K562 (cell line): ENCODE data around the gene SLC35B4. TPM values are rescaled to one million over a fixed set of nuclear protein-coding genes. Genes with fewer than 3 reads are reported as not detected.

ENCODE experiments used
- ATAC-seq: fragments of 200-7000 bp; cut with Tn5 transposase; 3 replicates; pipeline ENCODE4 v1.9.1; 2020; ENCODE audit warnings: moderate library complexity
- BruUV-seq: library from RNA; stranded (reverse); fragments of 400-500 nt; replicated peaks from 2 replicates; lab custom pipeline; 2021; lab: Mats Ljungman, UMichigan
- CTCF ChIA-PET: fragments of 300-600 bp; formaldehyde crosslinking; extraction: SDS; loops from one replicate; lab custom pipeline; 2021; ENCODE audit warnings: low intra/inter-chr PET ratio; lab: Yijun Ruan, JAX
- POLR2A ChIA-PET: fragments of 300-600, 350-650 bp; sonication (Branson Sonifier 250); formaldehyde crosslinking; extraction: SDS; loops from one replicate; lab custom pipeline; 2021; ENCODE audit warnings: antibody characterized with exemption, inconsistent platforms; lab: Yijun Ruan, JAX
- DNase-seq, 4 experiments: peaks; one replicate each; pipeline versions ENCODE4 v3.0.0 to v3.0.0-alpha.2; 2011 to 2018; ENCODE audit warnings: low spot score in 3 of 4, mixed read lengths in 3 of 4; ENCODE audit errors: extremely low read depth in 1 of 4
- FAIRE-seq: peaks from 2 replicates; lab custom pipeline; 2011; peaks lifted over from hg19 to GRCh38; lab: Jason Lieb, UNC
- H2AFZ ChIP-seq: 2 replicates; pipeline ENCODE4 v1.6.0; 2011; ENCODE audit warnings: low read depth, low read length, control low read depth, inconsistent platforms
- H3K27ac ChIP-seq: fragments of 200-600 bp; 3 replicates; pipeline ENCODE4 v1.8.0; 2011; ENCODE audit warnings: low read depth, mild to moderate bottlenecking, control low read depth, inconsistent platforms, low read length, moderate library complexity, mixed read lengths; ENCODE audit errors: extremely low read depth
- H3K27me3 ChIP-seq, 2 experiments: fragments of 300-600 bp in 1 of 2; 2 replicates in 1 of 2; 3 replicates in 1 of 2; pipeline versions ENCODE4 v1.6.0 to v1.8.0; 2011; ENCODE audit warnings: inconsistent platforms in 2 of 2, low read length in 2 of 2, mild to moderate bottlenecking in 1 of 2, mixed read lengths in 1 of 2, moderate library complexity in 1 of 2; ENCODE audit not compliant: control insufficient read depth in 2 of 2, insufficient read depth in 2 of 2
- H3K36me3 ChIP-seq: fragments of 300-600 bp; 3 replicates; pipeline ENCODE4 v1.8.0; 2011; ENCODE audit warnings: mild to moderate bottlenecking, low read length, inconsistent platforms; ENCODE audit not compliant: control insufficient read depth, insufficient read depth
- H3K4me1 ChIP-seq, 2 experiments: fragments of 200-600 bp in 1 of 2; replicated peaks in 1 of 2; 2 replicates in 1 of 2; 3 replicates in 1 of 2; pipeline versions ENCODE4 v1.5.1 to v1.8.0; 2011; ENCODE audit warnings: inconsistent platforms in 2 of 2, low read length in 2 of 2, mild to moderate bottlenecking in 1 of 2, mixed read lengths in 1 of 2, moderate library complexity in 1 of 2; ENCODE audit not compliant: control insufficient read depth in 2 of 2, insufficient read depth in 2 of 2
- H3K4me2 ChIP-seq: 2 replicates; pipeline ENCODE4 v1.6.1; 2011; ENCODE audit warnings: low read length, control low read depth, inconsistent platforms, mixed read lengths; ENCODE audit not compliant: insufficient read depth
- H3K4me3 ChIP-seq: fragments of 200-600 bp; sonication (generic), shearing (Covaris generic); 2 replicates; pipeline ENCODE4 v1.5.1; 2016; ENCODE audit warnings: control low read depth, inconsistent platforms
- H3K79me2 ChIP-seq: fragments of 200-600 bp; 3 replicates; pipeline ENCODE4 v1.8.0; 2011; ENCODE audit warnings: low read length, inconsistent platforms; ENCODE audit not compliant: control insufficient read depth, insufficient read depth
- H3K9ac ChIP-seq, 2 experiments: 2 replicates each; pipeline versions ENCODE4 v1.6.0 to v1.6.1; 2011; ENCODE audit warnings: low read depth in 2 of 2, low read length in 2 of 2, control low read depth in 1 of 2, inconsistent platforms in 1 of 2, mild to moderate bottlenecking in 1 of 2, mixed read lengths in 1 of 2; ENCODE audit not compliant: insufficient read depth in 1 of 2
- H3K9me1 ChIP-seq: one replicate; pipeline ENCODE4 v1.6.0; 2011; ENCODE audit warnings: inconsistent platforms, mild to moderate bottlenecking, low read length, moderate library complexity; ENCODE audit not compliant: control insufficient read depth, insufficient read depth
- H3K9me3 ChIP-seq: replicated peaks from 2 replicates; pipeline ENCODE4 v1.5.1; 2011; ENCODE audit warnings: low read depth, low read length, inconsistent platforms; ENCODE audit not compliant: control insufficient read depth, insufficient read depth
- H4K20me1 ChIP-seq: replicated peaks from 2 replicates; pipeline ENCODE4 v1.6.1; 2011; ENCODE audit warnings: low read length, inconsistent platforms, mixed read lengths; ENCODE audit not compliant: control insufficient read depth, insufficient read depth
- ARID3A ChIP-seq: IDR thresholded peaks from 2 replicates; pipeline ENCODE4 v1.6.1; 2012; ENCODE audit warnings: low read depth, low read length, improper control_type of control experiment, borderline replicate concordance
- CTCF ChIP-seq, 3 experiments: IDR thresholded peaks in 2 of 3; conservative IDR thresholded peaks in 1 of 3; 2 replicates each; pipeline ENCODE4 v1.5.1; 2011 to 2012; ENCODE audit warnings: low read length in 3 of 3, mild to moderate bottlenecking in 3 of 3, control low read depth in 2 of 3, improper control_type of control experiment in 1 of 3, inconsistent platforms in 1 of 3, low read depth in 1 of 3, mixed read lengths in 1 of 3, moderate library complexity in 1 of 3; ENCODE audit not compliant: insufficient read depth in 2 of 3
- DDX20 ChIP-seq: fragments of 450-650 bp; IDR thresholded peaks from 2 replicates; pipeline ENCODE4 v1.6.1; 2016; ENCODE audit warnings: missing genetic modification characterization, low read depth, mild to moderate bottlenecking, missing compliant biosample characterization, moderate library complexity
- DEAF1 ChIP-seq: fragments of 450-650 bp; formaldehyde crosslinking; IDR thresholded peaks from 2 replicates; pipeline ENCODE4 v1.4.0; 2020; ENCODE audit warnings: mild to moderate bottlenecking, moderate library complexity
- EWSR1 ChIP-seq: fragments of 450-650 bp; IDR thresholded peaks from 2 replicates; pipeline ENCODE4 v1.6.1; 2018; ENCODE audit warnings: borderline replicate concordance, mild to moderate bottlenecking, low read depth, moderate library complexity; ENCODE audit not compliant: partially characterized antibody
- KAT7 ChIP-seq: sonication (generic); formaldehyde crosslinking; IDR thresholded peaks from 2 replicates; pipeline ENCODE4 v1.8.0; 2022; ENCODE audit warnings: missing genetic modification reagents, mild to moderate bottlenecking, borderline replicate concordance
- KLF16 ChIP-seq: IDR thresholded peaks from 2 replicates; pipeline ENCODE4 v1.6.1; 2016; ENCODE audit warnings: antibody characterized with exemption
- MYC ChIP-seq, 2 experiments: fragments of 250-450 bp in 1 of 2; sonication (Bioruptor Pico) in 1 of 2; IDR thresholded peaks; 2 replicates each; pipeline versions ENCODE4 v1.5.1 to v1.6.1; 2012 to 2021; ENCODE audit warnings: low read depth in 2 of 2, borderline replicate concordance in 1 of 2, improper control_type of control experiment in 1 of 2, low read length in 1 of 2, mild to moderate bottlenecking in 1 of 2, moderate library complexity in 1 of 2
- PURB ChIP-seq: sonication (generic); formaldehyde crosslinking; IDR thresholded peaks from 2 replicates; pipeline ENCODE4 v1.9.0; 2021; ENCODE audit warnings: low read depth, mild to moderate bottlenecking, missing genetic modification reagents
- RAD21 ChIP-seq, 2 experiments: fragments of 250-450 bp in 1 of 2; fragments of 450-650 bp in 1 of 2; sonication (Bioruptor Pico) in 1 of 2; formaldehyde crosslinking in 1 of 2; IDR thresholded peaks in 1 of 2; conservative IDR thresholded peaks in 1 of 2; 2 replicates each; pipeline versions ENCODE4 v1.4.0 to v1.8.0; 2020 to 2022; ENCODE audit warnings: mild to moderate bottlenecking in 2 of 2, moderate library complexity in 1 of 2
- SMC3 ChIP-seq: conservative IDR thresholded peaks from 2 replicates; pipeline ENCODE4 v1.6.1; 2011; ENCODE audit warnings: low read depth, low read length, improper control_type of control experiment; ENCODE audit not compliant: insufficient read depth
- SPI1 ChIP-seq: IDR thresholded peaks from 2 replicates; pipeline ENCODE4 v1.6.1; 2011; ENCODE audit warnings: low read depth, low read length, control low read depth, borderline replicate concordance
- STAG1 ChIP-seq: sonication (generic); formaldehyde crosslinking; IDR thresholded peaks from 2 replicates; pipeline ENCODE4 v1.5.0; 2020; ENCODE audit warnings: missing genetic modification reagents, borderline replicate concordance
- ZNF184 ChIP-seq: sonication (generic); formaldehyde crosslinking; IDR thresholded peaks from 2 replicates; pipeline ENCODE4 v1.5.0; 2020; ENCODE audit warnings: missing genetic modification reagents
- ZNF431 ChIP-seq: sonication (generic); formaldehyde crosslinking; IDR thresholded peaks from 2 replicates; pipeline ENCODE4 v1.8.0; 2022; ENCODE audit warnings: mild to moderate bottlenecking, missing genetic modification reagents
- WGBS: fragments of 100-300 bp; shearing (Covaris generic); methylation state at CpG from one replicate; pipeline ENCODE4 v1.1.6; 2016; ENCODE audit warnings: low coverage, mixed read lengths; ENCODE audit not compliant: insufficient coverage; ENCODE audit errors: missing lambda C conversion rate; 5-methylcytosine and 5-hydroxymethylcytosine counted together
- in situ Hi-C: fragments of 300-500 bp; cut with MboI; formaldehyde crosslinking; loops from 4 replicates; pipeline ENCODE4 v1.15.0; 2018; ENCODE audit warnings: inconsistent platforms, mixed read lengths
- intact Hi-C: fragments of 100-400 bp; cut with micrococcal nuclease; formaldehyde crosslinking; loops from 2 replicates; pipeline ENCODE4 v1.14.2; 2022
- polyA plus RNA-seq, 8 experiments: library from polyadenylated mRNA; depleted of rRNA in 4 of 8; stranded (reverse) in 5 of 8; unstranded in 3 of 8; fragments of >200 nt; fragmentation: Nextera tagmentation in 2 of 8; fragmentation: Illumina TruSeq in 1 of 8; extraction: Ambion mirVana in 2 of 8; extraction: Trizol in 1 of 8; gene quantifications; 2 replicates each; pipeline versions ENCODE4 v1.2.1 to v1.2.3, GENCODE V29; 2011 to 2014; ENCODE audit warnings: inconsistent platforms in 1 of 8, missing spikeins in 1 of 8
- total RNA-seq, 7 experiments: library from RNA; depleted of rRNA in 6 of 7; stranded (reverse); fragments of >200 nt in 6 of 7; fragmentation: Illumina TruSeq in 2 of 7; extraction: Trizol in 2 of 7; gene quantifications; 2 replicates each; pipeline versions ENCODE4 v1.2.1 to v1.2.3, GENCODE V29; 2011 to 2021; ENCODE audit warnings: low replicate concordance in 1 of 7

The SLC35B4 gene
- total and polyA plus RNA-seq, 9 of the 15 experiments (the other 6 are each of a cell fraction or from before 2014, with no cell fraction given) = 6.1 to 34.9 (median 17.6) TPM

GRCh38 chr7:134254311-134254710 is 62.4 kb downstream of the SLC35B4 start:
- CTCF ChIA-PET = no interaction called here
- H3K4me3 ChIP-seq = no peak overlapping the region
- no peaks in the 10 kb centered on the region for H3K36me3 ChIP-seq
- intact Hi-C loops = loop anchor here (1.0 to 10.0 kb wide), 6 partner anchors 74 to 380 kb away; no protein-coding TSS in a partner anchor
- peak; percentile 65 for FAIRE-seq
- H3K9me3 ChIP-seq = no peaks in the 10 kb centered on the region
- BruUV-seq = no TSS peak
- no peak overlapping the region for H3K4me2 ChIP-seq
- POLR2A ChIA-PET = no interaction called here
- DNase-seq = peak in 3 of 4 experiments; percentile 26 to 82 (median 60)
- in situ Hi-C loops = no loop called here
- no peaks in the 10 kb centered on the region for H3K79me2 ChIP-seq
- H3K9me1 ChIP-seq = no peaks in the 10 kb centered on the region
- WGBS = 24% methylated on average over 3 of the region's 3 CpGs
- no peak overlapping the region for H3K27ac ChIP-seq
- ATAC-seq = peak; percentile 89
- peaks cover 6% of the 10 kb centered on the region in 2 experiments; a peak in 4 of 5 replicates for H3K27me3 ChIP-seq
- no peaks in the 10 kb centered on the region for H4K20me1 ChIP-seq
- H2AFZ ChIP-seq = no peak overlapping the region; the same call in 1 of the 2 replicates
- no peaks in the 10 kb centered on the region for H3K4me1 ChIP-seq
- H3K9ac ChIP-seq = no peak overlapping the region
- TF ChIP-seq MYC (IDR thresholded peaks at IDR 0.05; ENCODE audit: low read depth, low read length) = 0 out of 2 replicates have a peak, but pooled peaks have one; percentile 27
- TF ChIP-seq MYC (CRISPR knock-in tag; IDR thresholded peaks at IDR 0.05; ENCODE audit: borderline replicate concordance, low read depth) = no peak
- peak; percentile 71 to 80 (median 79) for TF ChIP-seq CTCF (IDR thresholded peaks at IDR 0.05 in 2 of 3, conservative IDR thresholded peaks at IDR 0.05 in 1 of 3; ENCODE audit: insufficient read depth in 2 of 3, low read depth in 1 of 3, low read length in 3 of 3)
- TF ChIP-seq DDX20 = no peak
- TF ChIP-seq SMC3 = peak; percentile 76
- TF ChIP-seq RAD21 (CRISPR knock-in tag; conservative IDR thresholded peaks at IDR 0.05 in 1 of 2, IDR thresholded peaks at IDR 0.05 in 1 of 2) = peak; percentile 51 to 86
- TF ChIP-seq ARID3A = 0 out of 2 replicates have a peak, but pooled peaks have one; percentile 18
- TF ChIP-seq ZNF184 (CRISPR knock-in tag) = no peak
- 0 out of 2 replicates have a peak, but pooled peaks have one; percentile 13 for TF ChIP-seq SPI1
- no peak for TF ChIP-seq KAT7
- TF ChIP-seq STAG1 (CRISPR knock-in tag) = peak; percentile 44; the same call in 1 of the 2 replicates
- TF ChIP-seq DEAF1 (CRISPR knock-in tag) = peak; percentile 66
- 0 out of 2 replicates have a peak, but pooled peaks have one; percentile 16 for TF ChIP-seq KLF16
- no peak for TF ChIP-seq PURB (CRISPR knock-in tag)
- TF ChIP-seq EWSR1 = no peak
- no peak for TF ChIP-seq ZNF431 (CRISPR knock-in tag)
